HL-60 (cell line): ENCODE results near the gene COL23A1.
"Not testable (repeated sequence)": the region's sequence is repeated elsewhere in the genome, so short reads cannot be mapped to it uniquely, and the experiment has no call there.

Experiments
- CTCF ChIP-seq: IDR thresholded peaks from one replicate; pipeline ENCODE4 v1.5.1; 2011; ENCODE audit warnings: low read length, control low read depth, inconsistent platforms; ENCODE audit not compliant: insufficient read depth
- GABPA ChIP-seq: IDR thresholded peaks from 2 replicates; pipeline ENCODE4 v1.6.1; 2012; ENCODE audit warnings: low read depth
- POLR2AphosphoS5 ChIP-seq: IDR thresholded peaks from 2 replicates; pipeline ENCODE4 v1.6.1; 2012; ENCODE audit warnings: low read depth
- SPI1 ChIP-seq: IDR thresholded peaks from 2 replicates; pipeline ENCODE4 v1.6.1; 2012; ENCODE audit warnings: low read depth, mild to moderate bottlenecking, borderline replicate concordance
- TF ChIP-seq, protein P1 (sequence below): IDR thresholded peaks from 2 replicates; pipeline ENCODE4 v1.6.1; 2012; ENCODE audit warnings: low read depth; ENCODE audit not compliant: insufficient replicate concordance

- not testable (repeated sequence) for TF ChIP-seq CTCF, SPI1, GABPA
- TF ChIP-seq, protein P1, sequence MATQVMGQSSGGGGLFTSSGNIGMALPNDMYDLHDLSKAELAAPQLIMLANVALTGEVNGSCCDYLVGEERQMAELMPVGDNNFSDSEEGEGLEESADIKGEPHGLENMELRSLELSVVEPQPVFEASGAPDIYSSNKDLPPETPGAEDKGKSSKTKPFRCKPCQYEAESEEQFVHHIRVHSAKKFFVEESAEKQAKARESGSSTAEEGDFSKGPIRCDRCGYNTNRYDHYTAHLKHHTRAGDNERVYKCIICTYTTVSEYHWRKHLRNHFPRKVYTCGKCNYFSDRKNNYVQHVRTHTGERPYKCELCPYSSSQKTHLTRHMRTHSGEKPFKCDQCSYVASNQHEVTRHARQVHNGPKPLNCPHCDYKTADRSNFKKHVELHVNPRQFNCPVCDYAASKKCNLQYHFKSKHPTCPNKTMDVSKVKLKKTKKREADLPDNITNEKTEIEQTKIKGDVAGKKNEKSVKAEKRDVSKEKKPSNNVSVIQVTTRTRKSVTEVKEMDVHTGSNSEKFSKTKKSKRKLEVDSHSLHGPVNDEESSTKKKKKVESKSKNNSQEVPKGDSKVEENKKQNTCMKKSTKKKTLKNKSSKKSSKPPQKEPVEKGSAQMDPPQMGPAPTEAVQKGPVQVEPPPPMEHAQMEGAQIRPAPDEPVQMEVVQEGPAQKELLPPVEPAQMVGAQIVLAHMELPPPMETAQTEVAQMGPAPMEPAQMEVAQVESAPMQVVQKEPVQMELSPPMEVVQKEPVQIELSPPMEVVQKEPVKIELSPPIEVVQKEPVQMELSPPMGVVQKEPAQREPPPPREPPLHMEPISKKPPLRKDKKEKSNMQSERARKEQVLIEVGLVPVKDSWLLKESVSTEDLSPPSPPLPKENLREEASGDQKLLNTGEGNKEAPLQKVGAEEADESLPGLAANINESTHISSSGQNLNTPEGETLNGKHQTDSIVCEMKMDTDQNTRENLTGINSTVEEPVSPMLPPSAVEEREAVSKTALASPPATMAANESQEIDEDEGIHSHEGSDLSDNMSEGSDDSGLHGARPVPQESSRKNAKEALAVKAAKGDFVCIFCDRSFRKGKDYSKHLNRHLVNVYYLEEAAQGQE = not testable (repeated sequence)
- peak; percentile 54; the same call in 1 of the 2 replicates for TF ChIP-seq POLR2AphosphoS5
Measured at GRCh38 chr5:178585421-178585820, 4.8 kb downstream of the COL23A1 start.
